SK-N-SH treated with all-trans-retinoic acid at 6 μM for 48 hours (cell line): ENCODE data around the gene RPL21.

Experiments
- ATAC-seq: fragments of 200-7000 bp; cut with Tn5 transposase; 3 replicates; pipeline ENCODE4 v1.9.1; 2020; ENCODE audit warnings: mild to moderate bottlenecking, moderate library complexity
- ARNTL ChIP-seq: fragments of 450-650 bp; formaldehyde crosslinking; IDR thresholded peaks from 2 replicates; pipeline ENCODE4 v1.5.0; 2020; ENCODE audit warnings: low read depth, mild to moderate bottlenecking, moderate library complexity, borderline replicate concordance
- BACH2 ChIP-seq: fragments of 250-450 bp; sonication (Bioruptor Pico); IDR thresholded peaks from 2 replicates; pipeline ENCODE4 v1.9.0; 2021; ENCODE audit warnings: mild to moderate bottlenecking, borderline replicate concordance
- CSDC2 ChIP-seq: fragments of 250-450 bp; sonication (Bioruptor Pico); IDR thresholded peaks from 2 replicates; pipeline ENCODE4 v1.5.0; 2020; ENCODE audit warnings: mild to moderate bottlenecking, moderate library complexity
- ESRRG ChIP-seq: fragments of 250-450 bp; sonication (Bioruptor Pico); IDR thresholded peaks from 2 replicates; pipeline ENCODE4 v1.6.1; 2021; ENCODE audit warnings: mild to moderate bottlenecking
- GLIS3 ChIP-seq: fragments of 250-450 bp; sonication (Bioruptor Pico); IDR thresholded peaks from 2 replicates; pipeline ENCODE4 v1.5.0; 2020; ENCODE audit warnings: mild to moderate bottlenecking, moderate library complexity
- ISL1 ChIP-seq: fragments of 250-450 bp; sonication (Bioruptor Pico); IDR thresholded peaks from 2 replicates; pipeline ENCODE4 v2.1.2; 2022; ENCODE audit warnings: mild to moderate bottlenecking, moderate library complexity
- OSR1 ChIP-seq: fragments of 250-450 bp; sonication (Bioruptor Pico); IDR thresholded peaks from 2 replicates; pipeline ENCODE4 v1.8.0; 2022; ENCODE audit warnings: moderate library complexity, mild to moderate bottlenecking, inconsistent platforms
- PPARA ChIP-seq: fragments of 250-450 bp; sonication (Bioruptor Pico); IDR thresholded peaks from 2 replicates; pipeline ENCODE4 v1.5.0; 2020; ENCODE audit warnings: mild to moderate bottlenecking, borderline replicate concordance
- RARB ChIP-seq: fragments of 250-450 bp; sonication (Bioruptor Pico); IDR thresholded peaks from 2 replicates; pipeline ENCODE4 v1.8.0; 2021; ENCODE audit warnings: mild to moderate bottlenecking, moderate library complexity
- SNAI2 ChIP-seq: fragments of 250-450 bp; sonication (Bioruptor Pico); IDR thresholded peaks from 2 replicates; pipeline ENCODE4 v1.5.0; 2020; ENCODE audit warnings: mild to moderate bottlenecking, moderate library complexity
- TCF4 ChIP-seq: fragments of 250-450 bp; sonication (Bioruptor Pico); IDR thresholded peaks from 2 replicates; pipeline ENCODE4 v1.8.0; 2021; ENCODE audit warnings: mild to moderate bottlenecking, moderate library complexity, borderline replicate concordance
- TOX ChIP-seq: fragments of 250-450 bp; sonication (Bioruptor Pico); IDR thresholded peaks from 2 replicates; pipeline ENCODE4 v1.8.0; 2021; ENCODE audit warnings: mild to moderate bottlenecking, moderate library complexity, borderline replicate concordance
- ZC3H10 ChIP-seq: fragments of 250-450 bp; sonication (Bioruptor Pico); IDR thresholded peaks from 2 replicates; pipeline ENCODE4 v1.5.1; 2021; ENCODE audit warnings: mild to moderate bottlenecking, moderate library complexity
- ZFP3 ChIP-seq: fragments of 250-450 bp; sonication (Bioruptor Pico); IDR thresholded peaks from 2 replicates; pipeline ENCODE4 v1.5.0; 2020; ENCODE audit warnings: mild to moderate bottlenecking, moderate library complexity
- ZFP30 ChIP-seq: fragments of 450-650 bp; formaldehyde crosslinking; IDR thresholded peaks from 2 replicates; pipeline ENCODE4 v1.5.0; 2022; ENCODE audit warnings: mild to moderate bottlenecking, moderate library complexity
- ZNF565 ChIP-seq: fragments of 450-650 bp; formaldehyde crosslinking; conservative IDR thresholded peaks from 2 replicates; pipeline ENCODE4 v1.5.0; 2020; ENCODE audit warnings: low read depth, mild to moderate bottlenecking, moderate library complexity
- ZNF70 ChIP-seq: fragments of 450-650 bp; formaldehyde crosslinking; IDR thresholded peaks from 2 replicates; pipeline ENCODE4 v1.5.0; 2020; ENCODE audit warnings: mild to moderate bottlenecking, moderate library complexity
- ZNF8 ChIP-seq: fragments of 450-650 bp; formaldehyde crosslinking; IDR thresholded peaks from 2 replicates; pipeline ENCODE4 v1.5.0; 2020; ENCODE audit warnings: mild to moderate bottlenecking, moderate library complexity
- TF ChIP-seq, protein P1 (sequence below): fragments of 250-450 bp; sonication (Bioruptor Pico); IDR thresholded peaks from 2 replicates; pipeline ENCODE4 v1.8.0; 2020; ENCODE audit warnings: mild to moderate bottlenecking, moderate library complexity, borderline replicate concordance
- TF ChIP-seq, protein P2 (sequence below): fragments of 250-450 bp; sonication (Bioruptor Pico); IDR thresholded peaks from 2 replicates; pipeline ENCODE4 v1.5.0; 2020; ENCODE audit warnings: mild to moderate bottlenecking, moderate library complexity
- TF ChIP-seq, protein P3 (sequence below): fragments of 250-450 bp; sonication (Bioruptor Pico); IDR thresholded peaks from 2 replicates; pipeline ENCODE4 v1.5.1; 2020; ENCODE audit warnings: low read depth, mild to moderate bottlenecking, moderate library complexity
- TF ChIP-seq, protein P4 (sequence below): fragments of 250-450 bp; sonication (Bioruptor Pico); IDR thresholded peaks from 2 replicates; pipeline ENCODE4 v1.5.1; 2021; ENCODE audit warnings: mild to moderate bottlenecking, moderate library complexity
- TF ChIP-seq, protein P5 (sequence below): fragments of 250-450 bp; sonication (Bioruptor Pico); IDR thresholded peaks from 2 replicates; pipeline ENCODE4 v1.8.0; 2021; ENCODE audit warnings: low read depth, mild to moderate bottlenecking, moderate library complexity, borderline replicate concordance

Gene RPL21

DNA sequence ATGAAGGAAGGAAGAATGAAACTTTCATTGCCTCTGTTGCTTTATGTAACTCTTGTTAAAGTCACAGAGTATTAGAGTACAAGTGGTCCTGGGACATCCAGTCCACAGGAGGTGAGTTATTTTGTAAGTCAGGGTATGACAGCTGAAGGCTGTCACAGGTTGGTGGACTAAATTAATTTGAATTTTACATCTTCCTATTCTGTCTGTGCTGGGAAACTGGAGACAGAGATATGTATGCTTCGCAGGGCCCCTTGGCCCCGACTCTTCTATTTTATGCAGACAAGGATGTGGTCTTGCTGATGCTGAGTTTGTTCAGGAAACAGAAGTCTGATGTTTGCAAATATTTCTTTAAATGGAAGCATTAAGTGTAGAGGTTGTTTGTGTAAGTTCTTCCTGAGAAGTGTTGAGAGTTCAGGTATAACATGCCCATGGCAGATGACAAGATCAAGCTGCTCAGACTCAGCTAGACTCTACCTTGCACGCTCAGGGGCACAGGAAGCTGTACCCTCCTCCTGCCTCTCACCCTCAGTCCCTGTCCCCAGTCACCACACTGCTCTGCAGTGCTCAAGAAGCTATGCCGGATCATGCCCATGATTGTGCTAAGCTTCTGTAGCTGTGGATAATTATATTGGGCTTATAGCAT lies 42.6 kb downstream of the RPL21 start:
- ATAC-seq = no peak
- TF ChIP-seq CSDC2 (CRISPR knock-in tag) (no peak), OSR1 (no peak), PPARA (CRISPR knock-in tag) (no peak), BACH2 (no peak)
- TF ChIP-seq, protein P1, sequence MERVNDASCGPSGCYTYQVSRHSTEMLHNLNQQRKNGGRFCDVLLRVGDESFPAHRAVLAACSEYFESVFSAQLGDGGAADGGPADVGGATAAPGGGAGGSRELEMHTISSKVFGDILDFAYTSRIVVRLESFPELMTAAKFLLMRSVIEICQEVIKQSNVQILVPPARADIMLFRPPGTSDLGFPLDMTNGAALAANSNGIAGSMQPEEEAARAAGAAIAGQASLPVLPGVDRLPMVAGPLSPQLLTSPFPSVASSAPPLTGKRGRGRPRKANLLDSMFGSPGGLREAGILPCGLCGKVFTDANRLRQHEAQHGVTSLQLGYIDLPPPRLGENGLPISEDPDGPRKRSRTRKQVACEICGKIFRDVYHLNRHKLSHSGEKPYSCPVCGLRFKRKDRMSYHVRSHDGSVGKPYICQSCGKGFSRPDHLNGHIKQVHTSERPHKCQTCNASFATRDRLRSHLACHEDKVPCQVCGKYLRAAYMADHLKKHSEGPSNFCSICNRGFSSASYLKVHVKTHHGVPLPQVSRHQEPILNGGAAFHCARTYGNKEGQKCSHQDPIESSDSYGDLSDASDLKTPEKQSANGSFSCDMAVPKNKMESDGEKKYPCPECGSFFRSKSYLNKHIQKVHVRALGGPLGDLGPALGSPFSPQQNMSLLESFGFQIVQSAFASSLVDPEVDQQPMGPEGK (CRISPR knock-in tag) = no peak
- TF ChIP-seq, all 23 proteins: peak for 0

DNA sequence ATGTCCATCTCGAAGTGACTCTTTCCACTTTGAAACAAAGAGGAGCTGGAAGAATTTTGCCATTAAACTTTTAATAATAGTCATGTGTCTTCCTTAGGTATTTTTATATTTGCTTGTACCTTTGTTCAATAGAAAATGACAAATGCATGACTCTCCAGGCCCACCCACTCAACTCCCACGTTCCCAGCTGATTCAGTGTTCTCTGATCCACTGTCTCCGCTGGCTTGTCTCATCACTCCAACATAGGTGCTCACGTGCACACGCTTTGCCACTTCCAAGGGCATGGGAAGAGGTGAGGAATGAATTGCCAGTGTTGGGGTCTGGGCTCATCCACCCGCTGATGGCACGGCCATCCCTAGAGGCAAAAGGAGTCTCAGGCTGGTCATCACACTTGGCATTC lies 43.7 kb downstream of the RPL21 start:
- TF ChIP-seq ZNF70 (CRISPR knock-in tag) = no peak
- no peak for TF ChIP-seq TOX
- TF ChIP-seq ARNTL (CRISPR knock-in tag) = no peak
- no peak for TF ChIP-seq SNAI2 (CRISPR knock-in tag)
- TF ChIP-seq, protein P2, sequence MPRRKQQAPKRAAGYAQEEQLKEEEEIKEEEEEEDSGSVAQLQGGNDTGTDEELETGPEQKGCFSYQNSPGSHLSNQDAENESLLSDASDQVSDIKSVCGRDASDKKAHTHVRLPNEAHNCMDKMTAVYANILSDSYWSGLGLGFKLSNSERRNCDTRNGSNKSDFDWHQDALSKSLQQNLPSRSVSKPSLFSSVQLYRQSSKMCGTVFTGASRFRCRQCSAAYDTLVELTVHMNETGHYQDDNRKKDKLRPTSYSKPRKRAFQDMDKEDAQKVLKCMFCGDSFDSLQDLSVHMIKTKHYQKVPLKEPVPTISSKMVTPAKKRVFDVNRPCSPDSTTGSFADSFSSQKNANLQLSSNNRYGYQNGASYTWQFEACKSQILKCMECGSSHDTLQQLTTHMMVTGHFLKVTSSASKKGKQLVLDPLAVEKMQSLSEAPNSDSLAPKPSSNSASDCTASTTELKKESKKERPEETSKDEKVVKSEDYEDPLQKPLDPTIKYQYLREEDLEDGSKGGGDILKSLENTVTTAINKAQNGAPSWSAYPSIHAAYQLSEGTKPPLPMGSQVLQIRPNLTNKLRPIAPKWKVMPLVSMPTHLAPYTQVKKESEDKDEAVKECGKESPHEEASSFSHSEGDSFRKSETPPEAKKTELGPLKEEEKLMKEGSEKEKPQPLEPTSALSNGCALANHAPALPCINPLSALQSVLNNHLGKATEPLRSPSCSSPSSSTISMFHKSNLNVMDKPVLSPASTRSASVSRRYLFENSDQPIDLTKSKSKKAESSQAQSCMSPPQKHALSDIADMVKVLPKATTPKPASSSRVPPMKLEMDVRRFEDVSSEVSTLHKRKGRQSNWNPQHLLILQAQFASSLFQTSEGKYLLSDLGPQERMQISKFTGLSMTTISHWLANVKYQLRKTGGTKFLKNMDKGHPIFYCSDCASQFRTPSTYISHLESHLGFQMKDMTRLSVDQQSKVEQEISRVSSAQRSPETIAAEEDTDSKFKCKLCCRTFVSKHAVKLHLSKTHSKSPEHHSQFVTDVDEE (CRISPR knock-in tag) = no peak
- TF ChIP-seq ZNF8 (CRISPR knock-in tag) = no peak
- no peak for TF ChIP-seq ZFP3 (CRISPR knock-in tag)
- no peak for TF ChIP-seq ZNF565 (CRISPR knock-in tag)
- TF ChIP-seq, protein P3, sequence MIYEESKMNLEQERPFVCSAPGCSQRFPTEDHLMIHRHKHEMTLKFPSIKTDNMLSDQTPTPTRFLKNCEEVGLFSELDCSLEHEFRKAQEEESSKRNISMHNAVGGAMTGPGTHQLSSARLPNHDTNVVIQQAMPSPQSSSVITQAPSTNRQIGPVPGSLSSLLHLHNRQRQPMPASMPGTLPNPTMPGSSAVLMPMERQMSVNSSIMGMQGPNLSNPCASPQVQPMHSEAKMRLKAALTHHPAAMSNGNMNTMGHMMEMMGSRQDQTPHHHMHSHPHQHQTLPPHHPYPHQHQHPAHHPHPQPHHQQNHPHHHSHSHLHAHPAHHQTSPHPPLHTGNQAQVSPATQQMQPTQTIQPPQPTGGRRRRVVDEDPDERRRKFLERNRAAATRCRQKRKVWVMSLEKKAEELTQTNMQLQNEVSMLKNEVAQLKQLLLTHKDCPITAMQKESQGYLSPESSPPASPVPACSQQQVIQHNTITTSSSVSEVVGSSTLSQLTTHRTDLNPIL (CRISPR knock-in tag) = no peak
- no peak for TF ChIP-seq ZFP30
- TF ChIP-seq GLIS3 = no peak
- TF ChIP-seq, protein P1 (CRISPR knock-in tag) = no peak
- ATAC-seq = no peak

DNA sequence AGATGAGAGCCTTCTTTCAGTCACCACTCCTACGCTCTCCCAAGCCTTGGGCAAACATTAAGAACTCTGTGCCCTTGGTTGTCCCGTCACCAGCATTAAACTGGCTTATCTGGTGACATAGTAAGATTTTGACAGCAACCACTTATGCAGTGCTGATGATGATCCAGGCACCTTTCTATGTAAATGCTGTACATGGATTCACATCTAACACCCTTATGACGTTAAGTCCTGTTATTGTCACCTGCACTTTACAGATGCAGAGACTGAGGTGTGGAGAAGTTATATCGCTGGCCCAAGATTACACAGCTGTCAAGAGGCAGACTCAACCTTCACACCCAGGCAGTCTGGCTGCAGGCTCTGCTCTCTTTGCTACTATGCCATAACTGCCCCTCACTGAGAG lies 44.3 kb downstream of the RPL21 start:
- ATAC-seq = no peak
- no peak for TF ChIP-seq ZC3H10
- TF ChIP-seq BACH2 = no peak
- no peak for TF ChIP-seq ESRRG
- no peak for TF ChIP-seq PPARA (CRISPR knock-in tag)
- TF ChIP-seq, protein P4, sequence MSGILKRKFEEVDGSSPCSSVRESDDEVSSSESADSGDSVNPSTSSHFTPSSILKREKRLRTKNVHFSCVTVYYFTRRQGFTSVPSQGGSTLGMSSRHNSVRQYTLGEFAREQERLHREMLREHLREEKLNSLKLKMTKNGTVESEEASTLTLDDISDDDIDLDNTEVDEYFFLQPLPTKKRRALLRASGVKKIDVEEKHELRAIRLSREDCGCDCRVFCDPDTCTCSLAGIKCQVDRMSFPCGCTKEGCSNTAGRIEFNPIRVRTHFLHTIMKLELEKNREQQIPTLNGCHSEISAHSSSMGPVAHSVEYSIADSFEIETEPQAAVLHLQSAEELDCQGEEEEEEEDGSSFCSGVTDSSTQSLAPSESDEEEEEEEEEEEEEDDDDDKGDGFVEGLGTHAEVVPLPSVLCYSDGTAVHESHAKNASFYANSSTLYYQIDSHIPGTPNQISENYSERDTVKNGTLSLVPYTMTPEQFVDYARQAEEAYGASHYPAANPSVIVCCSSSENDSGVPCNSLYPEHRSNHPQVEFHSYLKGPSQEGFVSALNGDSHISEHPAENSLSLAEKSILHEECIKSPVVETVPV (CRISPR knock-in tag) = no peak
- TF ChIP-seq, protein P5, sequence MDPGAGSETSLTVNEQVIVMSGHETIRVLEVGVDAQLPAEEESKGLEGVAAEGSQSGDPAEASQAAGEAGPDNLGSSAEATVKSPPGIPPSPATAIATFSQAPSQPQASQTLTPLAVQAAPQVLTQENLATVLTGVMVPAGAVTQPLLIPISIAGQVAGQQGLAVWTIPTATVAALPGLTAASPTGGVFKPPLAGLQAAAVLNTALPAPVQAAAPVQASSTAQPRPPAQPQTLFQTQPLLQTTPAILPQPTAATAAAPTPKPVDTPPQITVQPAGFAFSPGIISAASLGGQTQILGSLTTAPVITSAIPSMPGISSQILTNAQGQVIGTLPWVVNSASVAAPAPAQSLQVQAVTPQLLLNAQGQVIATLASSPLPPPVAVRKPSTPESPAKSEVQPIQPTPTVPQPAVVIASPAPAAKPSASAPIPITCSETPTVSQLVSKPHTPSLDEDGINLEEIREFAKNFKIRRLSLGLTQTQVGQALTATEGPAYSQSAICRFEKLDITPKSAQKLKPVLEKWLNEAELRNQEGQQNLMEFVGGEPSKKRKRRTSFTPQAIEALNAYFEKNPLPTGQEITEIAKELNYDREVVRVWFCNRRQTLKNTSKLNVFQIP = no peak
- TF ChIP-seq ZFP30 = no peak
- TF ChIP-seq SNAI2 (CRISPR knock-in tag) = no peak
- TF ChIP-seq TOX = no peak
- TF ChIP-seq CSDC2 (CRISPR knock-in tag) = no peak
- no peak for TF ChIP-seq TCF4 (CRISPR knock-in tag)
- TF ChIP-seq, protein P3 (CRISPR knock-in tag) = no peak
- no peak for TF ChIP-seq GLIS3
- no peak for TF ChIP-seq RARB (CRISPR knock-in tag)
- no peak for TF ChIP-seq ZFP3 (CRISPR knock-in tag)
- TF ChIP-seq OSR1 = no peak
- TF ChIP-seq, protein P1 (CRISPR knock-in tag) = no peak
- TF ChIP-seq ARNTL (CRISPR knock-in tag) = no peak
- no peak for TF ChIP-seq ISL1 (CRISPR knock-in tag)
